Erythroblast (primary cell): ENCODE data around the gene ZNF335.
"Not testable (repeated sequence)": the region's sequence is repeated elsewhere in the genome, so short reads cannot be mapped to it uniquely, and the experiment has no call there.

Source experiments
- DNase-seq, 2 experiments: peaks; one replicate each; lab custom pipeline; 2025; lab: John Stamatoyannopoulos, UW
- GATA1 ChIP-seq: IDR thresholded peaks from 2 replicates; pipeline ENCODE4 v1.6.1; 2011; ENCODE audit warnings: low read depth, mild to moderate bottlenecking, control low read depth, low read length, moderate library complexity
- POLR2A ChIP-seq: IDR thresholded peaks from 2 replicates; pipeline ENCODE4 v1.6.1; 2011; ENCODE audit warnings: mild to moderate bottlenecking, low read length

ZNF335 gene

GRCh38 chr20:45904583-45905504, 67.2 kb downstream of the ZNF335 start:
- DNase-seq, result no peak
- no peak for TF ChIP-seq POLR2A
- no peak for TF ChIP-seq GATA1

- no peak for TF ChIP-seq GATA1
- TF ChIP-seq POLR2A, result no peak
- no peak for DNase-seq
These were observed 69.8 kb downstream of the ZNF335 start for GRCh38 chr20:45902199-45902701.

GRCh38 chr20:45901332-45901731, 70.7 kb downstream of the ZNF335 start:
- not testable (repeated sequence) for DNase-seq

- DNase-seq, result no peak
- TF ChIP-seq POLR2A (no peak), GATA1 (no peak)
These were observed 72.8 kb downstream of the ZNF335 start for GRCh38 chr20:45899046-45899835.
